ENCODE data around the gene AFMID. TPM values are rescaled to one million over a fixed set of nuclear protein-coding genes. Genes with fewer than 3 reads are reported as not detected.
"Not testable (repeated sequence)": the region's sequence is repeated elsewhere in the genome, so short reads cannot be mapped to it uniquely, and the experiment has no call there.

Gene AFMID
- total RNA-seq, 2 experiments from 2014 or later = 37.2 to 38.2 TPM

- POLR2A ChIA-PET = no interaction called here
- CTCF ChIA-PET = interaction anchor here (0.7 to 2.5 kb wide), 2 partner anchors 8 to 118 kb away, joined by 3 to 11 read pairs; no protein-coding TSS in a partner anchor
These were observed 55.0 kb downstream of the AFMID start for GRCh38 chr17:78242024-78242742.

- CTCF ChIA-PET = interaction anchor here (0.7 kb wide), 1 partner anchor 72 kb away, joined by 3 read pairs; no protein-coding TSS in a partner anchor
- POLR2A ChIA-PET = no interaction called here
These were observed 60.1 kb downstream of the AFMID start for GRCh38 chr17:78247304-78247703.

GRCh38 chr17:78248051-78248914 lies 61.1 kb downstream of the AFMID start:
- POLR2A ChIA-PET = no interaction called here

GRCh38 chr17:78249074-78249817 lies 62.1 kb downstream of the AFMID start:
- POLR2A ChIA-PET = no interaction called here
- CTCF ChIA-PET = interaction anchor here (1.4 to 3.0 kb wide), 4 partner anchors 8 to 165 kb away, joined by 4 to 12 read pairs (median 9); partner anchors contain the start of gene BIRC5

More at GRCh38 chr17:78248051-78248914, 61.1 kb downstream of the AFMID start:
- CTCF ChIA-PET = interaction anchor here (0.7 to 2.5 kb wide), 2 partner anchors 9 to 73 kb away, joined by 3 to 7 read pairs; no protein-coding TSS in a partner anchor

GRCh38 chr17:78249818-78250806 lies 63.0 kb downstream of the AFMID start:
- ChIA-PET CTCF (interaction anchor here (0.6 to 3.0 kb wide), 26 partner anchors 7 to 232 kb away, joined by 3 to 12 read pairs (median 4); partner anchors contain the start of genes BIRC5, PGS1, SOCS3 and TMC6), POLR2A (no interaction called here)

- CTCF ChIA-PET = interaction anchor here (0.6 to 3.0 kb wide), 40 partner anchors 9 to 233 kb away, joined by 3 to 12 read pairs (median 4); partner anchors contain the start of genes BIRC5, PGS1, SOCS3 and TMC6
- POLR2A ChIA-PET = no interaction called here
These were observed 64.0 kb downstream of the AFMID start for GRCh38 chr17:78250891-78251772.

GRCh38 chr17:78251773-78252103 lies 64.6 kb downstream of the AFMID start:
- POLR2A ChIA-PET = no interaction called here
- CTCF ChIA-PET = interaction anchor here (0.6 to 3.0 kb wide), 32 partner anchors 10 to 233 kb away, joined by 3 to 12 read pairs (median 4); partner anchors contain the start of genes PGS1, SOCS3 and TMC6

GRCh38 chr17:78252111-78252634 lies 65.0 kb downstream of the AFMID start:
- ChIA-PET CTCF (interaction anchor here (0.9 to 3.0 kb wide), 12 partner anchors 30 to 170 kb away, joined by 3 to 12 read pairs (median 4); partner anchors contain the start of genes SOCS3 and TMC6), POLR2A (no interaction called here)

GRCh38 chr17:78252701-78253635 lies 65.8 kb downstream of the AFMID start:
- ChIA-PET POLR2A (no interaction called here), CTCF (interaction anchor here (1.1 to 3.0 kb wide), 3 partner anchors 129 to 168 kb away, joined by 3 to 12 read pairs (median 4); no protein-coding TSS in a partner anchor)

GRCh38 chr17:78253636-78253945 lies 66.4 kb downstream of the AFMID start:
- CTCF ChIA-PET, POLR2A ChIA-PET: not testable (repeated sequence)

- CTCF ChIA-PET = interaction anchor here (0.7 to 2.2 kb wide), 3 partner anchors 61 to 1597 kb away, joined by 3 to 4 read pairs (median 4); no protein-coding TSS in a partner anchor
- POLR2A ChIA-PET = no interaction called here
These were observed 66.9 kb downstream of the AFMID start for GRCh38 chr17:78253946-78254672.

- CTCF ChIA-PET = interaction anchor here (0.6 to 2.2 kb wide), 4 partner anchors 20 to 169 kb away, joined by 3 to 4 read pairs (median 3); no protein-coding TSS in a partner anchor
- POLR2A ChIA-PET = interaction anchor here (0.6 to 1.4 kb wide), 4 partner anchors 191 to 836 kb away, joined by 3 to 12 read pairs (median 4); partner anchors contain the start of gene TNRC6C
These were observed 68.0 kb downstream of the AFMID start for GRCh38 chr17:78255029-78255656.

- ChIA-PET CTCF (interaction anchor here (0.7 to 2.2 kb wide), 3 partner anchors 7 to 105 kb away, joined by 3 to 7 read pairs (median 4); no protein-coding TSS in a partner anchor), POLR2A (interaction anchor here (1.4 kb wide), 1 partner anchor 298 kb away, joined by 3 read pairs; the partner anchor contains the start of gene TNRC6C)
These were observed 69.0 kb downstream of the AFMID start for GRCh38 chr17:78255953-78256706.

Data from activated CD8-positive, alpha-beta memory T cell treated with anti-CD3 and anti-CD28 coated beads for 36 hours (primary cell).